H9 (cell line): Measurements from ENCODE around the gene ACOT6. TPM values are rescaled to one million over a fixed set of nuclear protein-coding genes. Genes with fewer than 3 reads are reported as not detected.

Experiments used
- DNase-seq: peaks from one replicate; pipeline ENCODE4 v3.0.0-alpha.2; 2017
- H2AFZ ChIP-seq: one replicate; pipeline ENCODE4 v1.6.1; 2013; ENCODE audit warnings: mild to moderate bottlenecking, low read length, control low read depth, moderate library complexity
- H2AK5ac ChIP-seq: 2 replicates; pipeline ENCODE4 v1.6.1; 2013; ENCODE audit warnings: low read length, control low read depth, mixed read lengths; ENCODE audit not compliant: insufficient read length
- H2BK120ac ChIP-seq: one replicate; pipeline ENCODE4 v1.6.1; 2013; ENCODE audit warnings: low read depth, mild to moderate bottlenecking, low read length, control low read depth, inconsistent platforms; ENCODE audit not compliant: poor library complexity, severe bottlenecking
- H2BK12ac ChIP-seq: 2 replicates; pipeline ENCODE4 v1.6.1; 2013; ENCODE audit warnings: low read length, control low read depth, mixed read lengths, low read depth; ENCODE audit not compliant: insufficient read length
- H2BK15ac ChIP-seq: 2 replicates; pipeline ENCODE4 v1.6.1; 2013; ENCODE audit warnings: low read depth, low read length, control low read depth
- H2BK20ac ChIP-seq: one replicate; pipeline ENCODE4 v1.6.1; 2013; ENCODE audit warnings: low read depth, mild to moderate bottlenecking, low read length, control low read depth, inconsistent platforms; ENCODE audit not compliant: poor library complexity, severe bottlenecking
- H2BK5ac ChIP-seq: 2 replicates; pipeline ENCODE4 v1.6.1; 2013; ENCODE audit warnings: low read length, control low read depth, mixed read lengths; ENCODE audit not compliant: insufficient read length
- H3K14ac ChIP-seq: 2 replicates; pipeline ENCODE4 v1.6.1; 2013; ENCODE audit warnings: low read length, control low read depth; ENCODE audit not compliant: insufficient read depth
- H3K18ac ChIP-seq: 2 replicates; pipeline ENCODE4 v1.6.1; 2013; ENCODE audit warnings: low read depth, mild to moderate bottlenecking, mixed read lengths, low read length, control low read depth; ENCODE audit not compliant: insufficient read length
- H3K23ac ChIP-seq: 2 replicates; pipeline ENCODE4 v1.6.1; 2013; ENCODE audit warnings: low read length, control low read depth, mixed read lengths, low read depth; ENCODE audit not compliant: insufficient read length
- H3K23me2 ChIP-seq: 2 replicates; pipeline ENCODE4 v1.6.1; 2013; ENCODE audit warnings: low read depth, mild to moderate bottlenecking, mixed read lengths, low read length, control low read depth; ENCODE audit not compliant: insufficient read length, poor library complexity, severe bottlenecking
- H3K27ac ChIP-seq: 2 replicates; pipeline ENCODE4 v1.5.1; 2013; ENCODE audit warnings: low read length, control low read depth, mixed read lengths, low read depth; ENCODE audit not compliant: insufficient read length
- H3K27me3 ChIP-seq: 2 replicates; pipeline ENCODE4 v1.6.1; 2013; ENCODE audit warnings: low read length, control low read depth, inconsistent platforms; ENCODE audit not compliant: insufficient read depth
- H3K4ac ChIP-seq: 2 replicates; pipeline ENCODE4 v1.6.1; 2013; ENCODE audit warnings: low read depth, mild to moderate bottlenecking, control low read depth, inconsistent platforms, low read length, moderate library complexity
- H3K4me1 ChIP-seq: 2 replicates; pipeline ENCODE4 v1.6.1; 2013; ENCODE audit warnings: low read length, control low read depth, inconsistent platforms; ENCODE audit not compliant: insufficient read depth
- H3K4me2 ChIP-seq: 2 replicates; pipeline ENCODE4 v1.6.1; 2013; ENCODE audit warnings: low read length, control low read depth, mixed read lengths; ENCODE audit not compliant: insufficient read length, insufficient read depth
- H3K56ac ChIP-seq: 2 replicates; pipeline ENCODE4 v1.6.1; 2013; ENCODE audit warnings: low read depth, mild to moderate bottlenecking, mixed read lengths, low read length, control low read depth; ENCODE audit not compliant: insufficient read length
- H3K79me1 ChIP-seq: 2 replicates; pipeline ENCODE4 v1.6.1; 2013; ENCODE audit warnings: low read depth, mild to moderate bottlenecking, moderate library complexity, low read length, control low read depth, inconsistent platforms; ENCODE audit not compliant: insufficient read depth, poor library complexity, severe bottlenecking
- H3K79me2 ChIP-seq: 2 replicates; pipeline ENCODE4 v1.6.1; 2013; ENCODE audit warnings: low read length, control low read depth, inconsistent platforms; ENCODE audit not compliant: insufficient read depth
- H3K9ac ChIP-seq: 2 replicates; pipeline ENCODE4 v1.6.1; 2013; ENCODE audit warnings: low read length, control low read depth, mixed read lengths; ENCODE audit not compliant: insufficient read length; ENCODE audit errors: extremely low read depth
- H3K9me3 ChIP-seq: one replicate; pipeline ENCODE4 v1.6.1; 2013; ENCODE audit warnings: low read depth, low read length, inconsistent platforms; ENCODE audit not compliant: control insufficient read depth
- H3T11ph ChIP-seq: one replicate; pipeline ENCODE4 v1.6.1; 2013; ENCODE audit warnings: mild to moderate bottlenecking, low read length, control low read depth, inconsistent platforms
- H4K20me1 ChIP-seq: one replicate; pipeline ENCODE4 v1.6.1; 2013; ENCODE audit not compliant: control insufficient read depth, insufficient read length, insufficient read depth
- H4K5ac ChIP-seq: 2 replicates; pipeline ENCODE4 v1.6.1; 2013; ENCODE audit warnings: low read depth, mild to moderate bottlenecking, mixed read lengths, low read length, control low read depth; ENCODE audit not compliant: insufficient read length
- H4K8ac ChIP-seq: replicated peaks from 2 replicates; pipeline ENCODE4 v1.6.1; 2013; ENCODE audit warnings: low read length, control low read depth, mixed read lengths, low read depth; ENCODE audit not compliant: insufficient read length
- H4K91ac ChIP-seq: 2 replicates; pipeline ENCODE4 v1.6.1; 2013; ENCODE audit warnings: low read depth, mild to moderate bottlenecking, moderate library complexity, mixed read lengths, low read length, control low read depth; ENCODE audit not compliant: insufficient read length
- H3K27ac Mint-ChIP-seq, 3 experiments: 2 replicates in 2 of 3; 3 replicates in 1 of 3; pipeline ENCODE4 v1.8.0; 2020 to 2021; ENCODE audit warnings: mixed read lengths in 3 of 3, mild to moderate bottlenecking in 1 of 3, moderate library complexity in 1 of 3
- H3K27me3 Mint-ChIP-seq: 2 replicates; pipeline ENCODE4 v1.8.0; 2021; ENCODE audit warnings: low read depth, mild to moderate bottlenecking, moderate library complexity, mixed read lengths
- H3K36me3 Mint-ChIP-seq, 3 experiments: 2 replicates in 2 of 3; 3 replicates in 1 of 3; pipeline ENCODE4 v1.8.0; 2020 to 2021; ENCODE audit warnings: low read depth in 3 of 3, mixed read lengths in 3 of 3; ENCODE audit not compliant: insufficient read depth in 1 of 3
- H3K4me1 Mint-ChIP-seq, 2 experiments: 2 replicates each; pipeline ENCODE4 v1.8.0; 2020; ENCODE audit warnings: mixed read lengths in 2 of 2
- H3K4me3 Mint-ChIP-seq, 2 experiments: 2 replicates in 1 of 2; 3 replicates in 1 of 2; pipeline ENCODE4 v1.8.0; 2020 to 2021; ENCODE audit warnings: mild to moderate bottlenecking in 2 of 2, mixed read lengths in 2 of 2, moderate library complexity in 1 of 2
- H3K9me3 Mint-ChIP-seq, 2 experiments: 2 replicates in 1 of 2; 3 replicates in 1 of 2; pipeline ENCODE4 v1.8.0; 2020; ENCODE audit warnings: mild to moderate bottlenecking in 2 of 2, mixed read lengths in 2 of 2, moderate library complexity in 1 of 2
- CTCF ChIP-seq: fragments of 200-600 bp; sonication (generic); conservative IDR thresholded peaks from 3 replicates; pipeline ENCODE4 v1.8.0; 2021; ENCODE audit warnings: antibody characterized with exemption, mild to moderate bottlenecking
- WGBS: extraction: QIAGEN DNeasy Blood & Tissue Kit; methylation state at CpG from one replicate; pipeline ENCODE4 v1.1.7; 2013; ENCODE audit warnings: missing lambda C conversion rate, low lambda C conversion rate, mixed read lengths; ENCODE audit not compliant: insufficient read length; ENCODE audit errors: extremely low coverage; 5-methylcytosine and 5-hydroxymethylcytosine counted together
- total RNA-seq: library from RNA; stranded (reverse); gene quantifications from 2 replicates; pipeline ENCODE4 v1.2.1, GENCODE V29; 2021

Gene ACOT6
- total RNA-seq, 1 experiment from 2014 or later, result not detected

- Histone ChIP-seq H3K27me3 (no peaks in the 10 kb centered on the region), H2BK12ac (no peak overlapping the region), H3T11ph (no peak overlapping the region), H3K4ac (no peak overlapping the region), H3K14ac (no peak overlapping the region), H3K79me2 (no peaks in the 10 kb centered on the region; the same call in 1 of the 2 replicates), H2BK120ac (no peak overlapping the region), H4K91ac (no peak overlapping the region), H3K4me1 (no peaks in the 10 kb centered on the region), H3K9ac (no peak overlapping the region), H4K8ac (no peak overlapping the region), H3K56ac (no peak overlapping the region), H4K20me1 (no peaks in the 10 kb centered on the region), H3K18ac (no peak overlapping the region), H3K9me3 (no peaks in the 10 kb centered on the region), H2BK5ac (no peak overlapping the region), H2BK15ac (no peak overlapping the region), H2AK5ac (no peak overlapping the region), H3K4me2 (no peak overlapping the region), H3K23me2 (no peaks in the 10 kb centered on the region), H4K5ac (no peak overlapping the region), H3K27ac (no peak overlapping the region), H2BK20ac (no peak overlapping the region), H2AFZ (no peak overlapping the region), H3K79me1 (no peaks in the 10 kb centered on the region), H3K23ac (no peak overlapping the region)
- Mint-ChIP-seq H3K27ac (no peak overlapping the region), H3K9me3 (peaks cover 0 to 2% of the 10 kb centered on the region in 2 experiments; a peak in 1 of 5 replicates), H3K27me3 (no peaks in the 10 kb centered on the region), H3K4me3 (no peak overlapping the region), H3K36me3 (peaks cover 0 to 4% (median 0%) of the 10 kb centered on the region in 3 experiments; a peak in 3 of 7 replicates), H3K4me1 (peaks cover 2 to 5% of the 10 kb centered on the region in 2 experiments; a peak in 2 of 4 replicates)
- WGBS, result no CpG with 5 or more reads among the region's 1 CpG
- TF ChIP-seq CTCF, result no peak
- DNase-seq, result no peak
Observed at GRCh38 chr14:73625706-73626105, 13.4 kb downstream of the ACOT6 start.
